Measurements from ENCODE around the gene PCSK5. TPM values are rescaled to one million over a fixed set of nuclear protein-coding genes. Genes with fewer than 3 reads are reported as not detected.
"Not testable (repeated sequence)": the region's sequence is repeated elsewhere in the genome, so short reads cannot be mapped to it uniquely, and the experiment has no call there.

Gene PCSK5
- total RNA-seq, 2 experiments from 2014 or later, result 0.76 TPM; not detected in 1

DNA sequence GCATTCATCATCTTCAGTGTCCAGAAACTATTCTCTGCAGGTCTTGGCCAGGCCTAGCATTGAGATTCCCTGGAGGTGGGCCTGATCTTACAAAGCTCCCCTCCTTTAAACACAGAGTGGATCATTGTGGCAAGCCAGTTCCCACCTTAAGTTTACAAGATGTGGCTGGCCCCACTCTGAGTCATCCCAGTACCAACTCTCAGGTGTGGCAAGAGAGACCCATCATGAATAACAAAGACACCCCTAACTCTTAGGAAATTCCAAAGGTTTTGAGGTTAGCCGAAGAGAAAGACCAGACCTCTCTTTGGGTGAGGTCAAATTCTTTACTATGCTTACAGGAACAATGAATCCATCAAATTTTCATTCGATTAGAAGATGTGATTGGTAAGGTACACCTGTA is 425.6 kb downstream of the PCSK5 start:
- CTCF ChIA-PET (ENCODE audit: unreplicated experiment), result no interaction called here
- no peak for DNase-seq (ENCODE audit: low spot score)
- BruUV-seq (replicated peaks), result no TSS peak
- Histone ChIP-seq H3K79me2 (ENCODE audit: insufficient read depth, low read depth, low read length) (no peaks in the 10 kb centered on the region), H3K9me3 (ENCODE audit: low read length) (no peaks in the 10 kb centered on the region), H3K36me3 (ENCODE audit: insufficient read depth, low read length) (no peaks in the 10 kb centered on the region), H3K27ac (ENCODE audit: low read depth, low read length, poor library complexity, severe bottlenecking) (no peak overlapping the region), H3K4me1 (ENCODE audit: insufficient read depth, low read length, poor library complexity, severe bottlenecking) (no peaks in the 10 kb centered on the region), H3K4me3 (ENCODE audit: low read depth, low read length, poor library complexity, severe bottlenecking) (no peak overlapping the region), H3K4me2 (ENCODE audit: low read length) (no peak overlapping the region), H3K9me2 (ENCODE audit: insufficient read depth, low read length) (no peaks in the 10 kb centered on the region), H4K20me1 (ENCODE audit: insufficient read depth, low read length) (no peaks in the 10 kb centered on the region), H2AFZ (ENCODE audit: low read length) (no peak overlapping the region)
- intact Hi-C loops (cut with micrococcal nuclease; ENCODE audit: unreplicated experiment), result no loop called here
- POLR2A ChIA-PET, result interaction anchor here (0.6 to 1.8 kb wide), 4 partner anchors 236 to 715 kb away, joined by 3 to 7 read pairs (median 4); no protein-coding TSS in a partner anchor
- TF ChIP-seq, protein P1, sequence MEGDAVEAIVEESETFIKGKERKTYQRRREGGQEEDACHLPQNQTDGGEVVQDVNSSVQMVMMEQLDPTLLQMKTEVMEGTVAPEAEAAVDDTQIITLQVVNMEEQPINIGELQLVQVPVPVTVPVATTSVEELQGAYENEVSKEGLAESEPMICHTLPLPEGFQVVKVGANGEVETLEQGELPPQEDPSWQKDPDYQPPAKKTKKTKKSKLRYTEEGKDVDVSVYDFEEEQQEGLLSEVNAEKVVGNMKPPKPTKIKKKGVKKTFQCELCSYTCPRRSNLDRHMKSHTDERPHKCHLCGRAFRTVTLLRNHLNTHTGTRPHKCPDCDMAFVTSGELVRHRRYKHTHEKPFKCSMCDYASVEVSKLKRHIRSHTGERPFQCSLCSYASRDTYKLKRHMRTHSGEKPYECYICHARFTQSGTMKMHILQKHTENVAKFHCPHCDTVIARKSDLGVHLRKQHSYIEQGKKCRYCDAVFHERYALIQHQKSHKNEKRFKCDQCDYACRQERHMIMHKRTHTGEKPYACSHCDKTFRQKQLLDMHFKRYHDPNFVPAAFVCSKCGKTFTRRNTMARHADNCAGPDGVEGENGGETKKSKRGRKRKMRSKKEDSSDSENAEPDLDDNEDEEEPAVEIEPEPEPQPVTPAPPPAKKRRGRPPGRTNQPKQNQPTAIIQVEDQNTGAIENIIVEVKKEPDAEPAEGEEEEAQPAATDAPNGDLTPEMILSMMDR (conservative IDR thresholded peaks at IDR 0.05; ENCODE audit: low read length), result no peak
- no peak for TF ChIP-seq EZH2phosphoT487 (IDR thresholded peaks at IDR 0.05; ENCODE audit: borderline replicate concordance, low read depth, low read length)

DNA sequence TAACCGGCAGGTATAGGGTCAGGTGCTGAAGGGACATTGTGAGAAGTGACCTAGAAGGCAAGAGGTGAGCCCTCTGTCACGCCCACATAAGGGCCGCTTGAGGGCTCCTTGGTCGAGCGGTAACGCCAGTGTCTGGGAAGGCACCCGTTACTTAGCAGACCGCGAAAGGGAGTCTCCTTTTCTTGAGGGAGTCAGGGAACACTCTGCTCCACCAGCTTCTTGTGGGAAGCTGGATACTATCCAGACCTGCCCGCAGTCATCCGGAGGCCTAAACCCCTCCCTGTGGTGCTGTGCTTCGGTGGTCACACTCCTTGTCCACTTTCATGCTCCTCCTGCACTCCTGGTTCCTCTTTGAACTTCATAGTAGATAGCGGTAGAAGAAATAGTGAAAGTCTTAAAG is 429.0 kb downstream of the PCSK5 start:
- H2AFZ ChIP-seq (ENCODE audit: low read length); H3K4me1 ChIP-seq (ENCODE audit: insufficient read depth, low read length, poor library complexity, severe bottlenecking); DNase-seq (ENCODE audit: low spot score); H3K4me2 ChIP-seq (ENCODE audit: low read length); H3K79me2 ChIP-seq (ENCODE audit: insufficient read depth, low read depth, low read length); POLR2A ChIA-PET; BruUV-seq (replicated peaks); H3K27ac ChIP-seq (ENCODE audit: low read depth, low read length, poor library complexity, severe bottlenecking); H4K20me1 ChIP-seq (ENCODE audit: insufficient read depth, low read length); H3K9me3 ChIP-seq (ENCODE audit: low read length); H3K4me3 ChIP-seq (ENCODE audit: low read depth, low read length, poor library complexity, severe bottlenecking); CTCF ChIA-PET (ENCODE audit: unreplicated experiment); intact Hi-C loops (cut with micrococcal nuclease; ENCODE audit: unreplicated experiment); H3K36me3 ChIP-seq (ENCODE audit: insufficient read depth, low read length); H3K9me2 ChIP-seq (ENCODE audit: insufficient read depth, low read length): not testable (repeated sequence)

GRCh38 chr9:76321195-76321828 is 430.8 kb downstream of the PCSK5 start:
- no peak overlapping the region for H3K4me2 ChIP-seq (ENCODE audit: low read length)
- no peak for DNase-seq (ENCODE audit: low spot score)
- H2AFZ ChIP-seq (ENCODE audit: low read length), result no peak overlapping the region
- TF ChIP-seq, protein P1 (conservative IDR thresholded peaks at IDR 0.05; ENCODE audit: low read length), result no peak
- TF ChIP-seq EZH2phosphoT487 (IDR thresholded peaks at IDR 0.05; ENCODE audit: borderline replicate concordance, low read depth, low read length), result no peak
- H3K36me3 ChIP-seq (ENCODE audit: insufficient read depth, low read length), result no peaks in the 10 kb centered on the region
- H3K4me1 ChIP-seq (ENCODE audit: insufficient read depth, low read length, poor library complexity, severe bottlenecking), result no peaks in the 10 kb centered on the region
- no peaks in the 10 kb centered on the region for H3K79me2 ChIP-seq (ENCODE audit: insufficient read depth, low read depth, low read length)
- intact Hi-C loops (cut with micrococcal nuclease; ENCODE audit: unreplicated experiment), result no loop called here
- no peaks in the 10 kb centered on the region for H3K9me2 ChIP-seq (ENCODE audit: insufficient read depth, low read length)
- no peak overlapping the region for H3K4me3 ChIP-seq (ENCODE audit: low read depth, low read length, poor library complexity, severe bottlenecking)
- ChIA-PET CTCF (ENCODE audit: unreplicated experiment) (no interaction called here), POLR2A (interaction anchor here (0.6 to 1.1 kb wide), 3 partner anchors 16 to 424 kb away, joined by 3 to 4 read pairs (median 3); no protein-coding TSS in a partner anchor)
- no peaks in the 10 kb centered on the region for H3K9me3 ChIP-seq (ENCODE audit: low read length)
- no TSS peak for BruUV-seq (replicated peaks)
- no peak overlapping the region for H3K27ac ChIP-seq (ENCODE audit: low read depth, low read length, poor library complexity, severe bottlenecking)
- no peaks in the 10 kb centered on the region for H4K20me1 ChIP-seq (ENCODE audit: insufficient read depth, low read length)

Data from OCI-LY7 (cell line).